Endothelial cell of umbilical vein (primary cell): ENCODE data around the gene C2orf68. TPM values are rescaled to one million over a fixed set of nuclear protein-coding genes. Genes with fewer than 3 reads are reported as not detected.

Experiments used
- BruUV-seq: library from RNA; stranded (reverse); fragments of 400-500 nt; replicated peaks from 2 replicates; lab custom pipeline; 2021; lab: Mats Ljungman, UMichigan
- CTCF ChIA-PET: fragments of 300-600, 350-600 bp; sonication (Branson Sonifier 250); formaldehyde crosslinking; loops from one replicate; lab custom pipeline; 2021; ENCODE audit warnings: antibody characterized with exemption, inconsistent platforms; lab: Charles Lee
- POLR2A ChIA-PET: fragments of 300-600, 350-600 bp; sonication (Branson Sonifier 250); formaldehyde crosslinking; loops from one replicate; lab custom pipeline; 2021; ENCODE audit warnings: antibody characterized with exemption, inconsistent platforms; lab: Charles Lee
- DNase-seq: peaks from one replicate; pipeline ENCODE4 v3.0.0-alpha.2; 2011; ENCODE audit warnings: low read depth, low spot score
- FAIRE-seq: peaks from 2 replicates; lab custom pipeline; 2011; peaks lifted over from hg19 to GRCh38; lab: Jason Lieb, UNC
- H2AFZ ChIP-seq: 2 replicates; pipeline ENCODE4 v1.6.0; 2012; ENCODE audit warnings: low read depth, low read length, control low read depth, inconsistent platforms
- H3K27ac ChIP-seq: 2 replicates; pipeline ENCODE4 v1.5.1; 2011; ENCODE audit warnings: low read depth, mild to moderate bottlenecking, control low read depth, low read length, moderate library complexity; ENCODE audit not compliant: insufficient read depth
- H3K27me3 ChIP-seq, 2 experiments: 2 replicates each; pipeline versions ENCODE4 v1.6.0 to v1.6.1; 2011; ENCODE audit warnings: low read length in 2 of 2, mixed read lengths in 1 of 2; ENCODE audit not compliant: control insufficient read depth in 2 of 2, insufficient read depth in 2 of 2
- H3K36me3 ChIP-seq, 2 experiments: 2 replicates in 1 of 2; 3 replicates in 1 of 2; pipeline ENCODE4 v1.5.1; 2011; ENCODE audit warnings: low read length in 2 of 2, mild to moderate bottlenecking in 1 of 2, moderate library complexity in 1 of 2; ENCODE audit not compliant: control insufficient read depth in 2 of 2, insufficient read depth in 2 of 2; ENCODE audit errors: extremely low read depth in 1 of 2
- H3K4me1 ChIP-seq: 3 replicates; pipeline ENCODE4 v1.5.1; 2011; ENCODE audit warnings: mild to moderate bottlenecking, low read length; ENCODE audit not compliant: control insufficient read depth, insufficient read depth; ENCODE audit errors: extremely low read depth
- H3K4me2 ChIP-seq: 2 replicates; pipeline ENCODE4 v1.6.1; 2011; ENCODE audit warnings: low read length, control low read depth, mixed read lengths; ENCODE audit not compliant: insufficient read depth
- H3K4me3 ChIP-seq, 3 experiments: fragments of 200-600 bp in 1 of 3; sonication (generic), shearing (Covaris generic) in 1 of 3; replicated peaks in 1 of 3; 2 replicates each; pipeline ENCODE4 v1.5.1; 2011 to 2016; ENCODE audit warnings: control low read depth in 3 of 3, low read length in 3 of 3, mild to moderate bottlenecking in 2 of 3, inconsistent platforms in 1 of 3, low read depth in 1 of 3, moderate library complexity in 1 of 3; ENCODE audit not compliant: insufficient read depth in 1 of 3
- H3K79me2 ChIP-seq: 2 replicates; pipeline ENCODE4 v1.6.0; 2012; ENCODE audit warnings: low read length, inconsistent platforms; ENCODE audit not compliant: control insufficient read depth, insufficient read depth
- H3K9ac ChIP-seq: replicated peaks from 2 replicates; pipeline ENCODE3; 2011; ENCODE audit warnings: low read length, control low read depth; ENCODE audit not compliant: insufficient read depth; ENCODE audit errors: extremely low read depth
- H3K9me1 ChIP-seq: replicated peaks from 3 replicates; pipeline ENCODE4 v1.6.0; 2011; ENCODE audit warnings: mild to moderate bottlenecking, low read length; ENCODE audit not compliant: control insufficient read depth, insufficient read depth; ENCODE audit errors: extremely low read depth
- H3K9me3 ChIP-seq: replicated peaks from 2 replicates; pipeline ENCODE4 v1.5.1; 2012; ENCODE audit warnings: low read length, inconsistent platforms; ENCODE audit not compliant: control insufficient read depth, insufficient read depth
- H4K20me1 ChIP-seq: replicated peaks from 2 replicates; pipeline ENCODE3; 2011; ENCODE audit warnings: mild to moderate bottlenecking, low read length; ENCODE audit not compliant: control insufficient read depth, insufficient read depth; ENCODE audit errors: extremely low read depth
- CTCF ChIP-seq, 2 donors: IDR thresholded peaks; 1 replicate in 1 of 2; 2 replicates in 1 of 2; pipeline ENCODE4 v1.5.1; 2011; ENCODE audit warnings: low read length in 2 of 2, mild to moderate bottlenecking in 2 of 2, moderate library complexity in 2 of 2, control low read depth in 1 of 2, inconsistent platforms in 1 of 2, low read depth in 1 of 2; ENCODE audit not compliant: insufficient read depth in 1 of 2; ENCODE audit errors: extremely low read depth in 1 of 2
- EZH2 ChIP-seq: IDR thresholded peaks from 2 replicates; pipeline ENCODE4 v1.6.1; 2012; ENCODE audit warnings: borderline replicate concordance, low read depth, mild to moderate bottlenecking, moderate library complexity, low read length, inconsistent platforms; ENCODE audit not compliant: severe bottlenecking
- FOS ChIP-seq: IDR thresholded peaks from 2 replicates; pipeline ENCODE4 v1.6.1; 2011; ENCODE audit warnings: mild to moderate bottlenecking, low read length, moderate library complexity, borderline replicate concordance; ENCODE audit not compliant: insufficient read depth
- GATA2 ChIP-seq: IDR thresholded peaks from 2 replicates; pipeline ENCODE4 v1.7.0; 2011; ENCODE audit warnings: low read depth, mild to moderate bottlenecking, moderate library complexity, mixed read lengths, low read length; ENCODE audit not compliant: insufficient read length, insufficient read depth
- JUN ChIP-seq: IDR thresholded peaks from 2 replicates; pipeline ENCODE4 v1.6.1; 2011; ENCODE audit warnings: borderline replicate concordance, low read depth; ENCODE audit not compliant: insufficient read length, insufficient read depth
- MAX ChIP-seq: IDR thresholded peaks from 2 replicates; pipeline ENCODE4 v1.6.1; 2011; ENCODE audit not compliant: insufficient read depth, insufficient read length
- MYC ChIP-seq: IDR thresholded peaks from one replicate; pipeline ENCODE4 v1.6.1; 2011; ENCODE audit warnings: mild to moderate bottlenecking, low read depth, low read length
- POLR2A ChIP-seq: IDR thresholded peaks from 2 replicates; pipeline ENCODE4 v1.6.1; 2012; ENCODE audit warnings: low read depth, mild to moderate bottlenecking, control low read depth, low read length
- POLR2AphosphoS5 ChIP-seq: IDR thresholded peaks from 2 replicates; pipeline ENCODE4 v1.6.1; 2012; ENCODE audit warnings: low read depth, mild to moderate bottlenecking, control low read depth, low read length, moderate library complexity; ENCODE audit not compliant: insufficient read depth
- dilution Hi-C: fragments of 300-500 bp; cut with MboI; formaldehyde crosslinking; loops from one replicate; pipeline ENCODE4 v1.15.0; 2019; ENCODE audit warnings: low sequenced_read_pairs; ENCODE audit not compliant: extremely low pct_ligation_motif_present
- intact Hi-C: fragments of 100-400 bp; cut with micrococcal nuclease; formaldehyde crosslinking; loops from one replicate; pipeline ENCODE4 v1.10.0; 2022
- polyA plus RNA-seq, 4 experiments: library from polyadenylated mRNA; depleted of rRNA in 3 of 4; stranded (reverse) in 3 of 4; unstranded in 1 of 4; fragments of >200 nt; gene quantifications; 2 replicates each; pipeline versions ENCODE4 v1.2.1 to v1.2.3, GENCODE V29; 2011 to 2012; ENCODE audit warnings: missing spikeins in 1 of 4
- total RNA-seq: library from RNA; stranded (reverse); gene quantifications from 2 replicates; pipeline ENCODE4 v1.2.3, GENCODE V29; 2021

The C2orf68 gene
- total and polyA plus RNA-seq, 2 donors (not counting 3 experiments of a cell fraction or from before 2014, with no cell fraction given): 17.4 to 27.4 TPM

GRCh38 chr2:85647823-85648526 is 36.1 kb upstream of the C2orf68 start:
- Histone ChIP-seq H3K4me3 (no peak overlapping the region), H4K20me1 (no peaks in the 10 kb centered on the region), H3K27me3 (no peaks in the 10 kb centered on the region), H3K79me2 (no peaks in the 10 kb centered on the region), H2AFZ (no peak overlapping the region), H3K27ac (no peak overlapping the region), H3K4me2 (no peak overlapping the region), H3K9me3 (no peaks in the 10 kb centered on the region), H3K9ac (no peak overlapping the region), H3K4me1 (peaks cover 16% of the 10 kb centered on the region), H3K9me1 (no peaks in the 10 kb centered on the region), H3K36me3 (peaks cover 15 to 34% of the 10 kb centered on the region in 2 experiments)
- DNase-seq (no peak), FAIRE-seq (no peak)
- intact Hi-C loops: loop anchor here (1.0 to 10.0 kb wide), 5 partner anchors 31 to 477 kb away; no protein-coding TSS in a partner anchor
- ChIA-PET POLR2A (no interaction called here), CTCF (interaction anchor here (0.9 to 4.2 kb wide), 23 partner anchors 11 to 180 kb away, joined by 3 to 138 read pairs (median 9); no protein-coding TSS in a partner anchor)
- dilution Hi-C loops: no loop called here
- BruUV-seq: no TSS peak
- TF ChIP-seq MYC (no peak), GATA2 (no peak), POLR2AphosphoS5 (no peak), FOS (no peak), EZH2 (no peak), CTCF (IDR thresholded peaks at IDR 0.05; ENCODE audit: extremely low read depth in 1 of 2, insufficient read depth in 1 of 2, low read depth in 1 of 2, low read length in 2 of 2) (no peak), MAX (no peak), JUN (no peak), POLR2A (no peak)
